Gastroesophageal sphincter (tissue), 4 donors: Measurements from ENCODE around the gene GLCCI1. TPM values are rescaled to one million over a fixed set of nuclear protein-coding genes. Genes with fewer than 3 reads are reported as not detected.

Experiments
- ATAC-seq: fragments of 150-250 bp; one replicate; pipeline ENCODE4 v1.9.1; 2016; ENCODE audit warnings: mild to moderate bottlenecking, moderate library complexity
- H3K27ac ChIP-seq, 4 donors: fragments of 200-600 bp; sonication (generic) in 3 of 4; 1 replicate in 3 of 4; 2 replicates in 1 of 4; pipeline ENCODE4 v1.5.1; 2016 to 2019
- H3K27me3 ChIP-seq: fragments of 200-600 bp; sonication (generic); one replicate; pipeline ENCODE4 v1.5.1; 2019
- H3K36me3 ChIP-seq, 2 donors: fragments of 200-600 bp; sonication (generic); one replicate each; pipeline ENCODE4 v1.5.1; 2019; ENCODE audit warnings: control low read depth in 1 of 2
- H3K4me1 ChIP-seq, 3 donors: fragments of 200-600 bp; sonication (generic); 1 replicate in 2 of 3; 2 replicates in 1 of 3; pipeline ENCODE4 v1.5.1; 2016 to 2019; ENCODE audit warnings: control low read depth in 2 of 3
- H3K4me3 ChIP-seq, 2 donors: fragments of 200-600 bp; sonication (generic); one replicate each; pipeline ENCODE4 v1.5.1; 2019; ENCODE audit warnings: mild to moderate bottlenecking in 1 of 2, moderate library complexity in 1 of 2
- H3K9me3 ChIP-seq, 3 donors: fragments of 200-600 bp; sonication (generic); one replicate each; pipeline ENCODE4 v1.5.1; 2017 to 2019; ENCODE audit warnings: control low read depth in 2 of 3
- CTCF ChIP-seq, 4 experiments: fragments of 200-600 bp in 2 of 4; fragments of 450-650 bp in 2 of 4; sonication (generic) in 1 of 4; IDR thresholded peaks; one replicate each; pipeline ENCODE4 v1.5.1; 2017 to 2019; ENCODE audit warnings: antibody characterized with exemption in 4 of 4, mild to moderate bottlenecking in 2 of 4, moderate library complexity in 2 of 4
- EP300 ChIP-seq: sonication (generic); formaldehyde crosslinking; IDR thresholded peaks from one replicate; pipeline ENCODE4 v1.6.1; 2017; ENCODE audit warnings: antibody characterized with exemption, mild to moderate bottlenecking
- POLR2A ChIP-seq, 2 donors: fragments of 450-650 bp; IDR thresholded peaks; one replicate each; pipeline ENCODE4 v1.6.1; 2017; ENCODE audit warnings: antibody characterized with exemption in 2 of 2, mild to moderate bottlenecking in 2 of 2, moderate library complexity in 1 of 2
- POLR2AphosphoS5 ChIP-seq: sonication (generic); formaldehyde crosslinking; IDR thresholded peaks from one replicate; pipeline ENCODE4 v1.6.1; 2017; ENCODE audit warnings: antibody characterized with exemption
- WGBS, 2 donors: methylation state at CpG; one replicate each; pipeline ENCODE4 v1.1.5; 2018; ENCODE audit warnings: low coverage in 1 of 2; 5-methylcytosine and 5-hydroxymethylcytosine counted together
- total RNA-seq, 4 donors: library from RNA; depleted of rRNA; stranded (reverse); fragments of >200 nt; gene quantifications; one replicate each; pipeline ENCODE4 v1.1.0, GENCODE V29; 2016

The GLCCI1 gene
- total RNA-seq, 4 donors from 2014 or later = 2.8 to 16.7 (median 5.2) TPM

GRCh38 chr7:7946486-7946885, 22.1 kb upstream of the GLCCI1 start:
- Histone ChIP-seq H3K4me3 (no peak overlapping the region), H3K27me3 (no peaks in the 10 kb centered on the region), H3K9me3 (no peaks in the 10 kb centered on the region), H3K27ac (no peak overlapping the region), H3K36me3 (no peaks in the 10 kb centered on the region), H3K4me1 (no peaks in the 10 kb centered on the region)
- 80 to 95% methylated on average over 2 to 3 of the region's 3 CpGs for WGBS, 2 donors
- no peak for TF ChIP-seq CTCF (IDR thresholded peaks at IDR 0.05)
- no peak for TF ChIP-seq EP300
- no peak for TF ChIP-seq POLR2AphosphoS5
- no peak for TF ChIP-seq POLR2A (IDR thresholded peaks at IDR 0.05)
- no peak for ATAC-seq

GRCh38 chr7:7948232-7948631, 20.4 kb upstream of the GLCCI1 start:
- no peaks in the 10 kb centered on the region for H3K27me3 ChIP-seq
- no peaks in the 10 kb centered on the region for H3K4me1 ChIP-seq
- no peak for ATAC-seq
- H3K36me3 ChIP-seq = no peaks in the 10 kb centered on the region
- no peak overlapping the region for H3K4me3 ChIP-seq
- no peak overlapping the region for H3K27ac ChIP-seq
- WGBS, 2 donors = 95 to 100% methylated on average over 2 to 4 of the region's 4 CpGs
- H3K9me3 ChIP-seq = no peaks in the 10 kb centered on the region
- TF ChIP-seq CTCF (IDR thresholded peaks at IDR 0.05) (no peak), POLR2AphosphoS5 (no peak), EP300 (no peak), POLR2A (IDR thresholded peaks at IDR 0.05) (no peak)

GRCh38 chr7:7953806-7954205, 14.8 kb upstream of the GLCCI1 start:
- Histone ChIP-seq H3K27ac (no peak overlapping the region), H3K9me3 (no peaks in the 10 kb centered on the region), H3K36me3 (no peaks in the 10 kb centered on the region), H3K4me1 (no peaks in the 10 kb centered on the region), H3K27me3 (no peaks in the 10 kb centered on the region), H3K4me3 (no peak overlapping the region)
- TF ChIP-seq POLR2A (IDR thresholded peaks at IDR 0.05) (no peak), CTCF (IDR thresholded peaks at IDR 0.05) (no peak)
- no peak for ATAC-seq

GRCh38 chr7:7956531-7957128, 12.0 kb upstream of the GLCCI1 start:
- ATAC-seq = no peak
- Histone ChIP-seq H3K27ac (no peak overlapping the region), H3K27me3 (no peaks in the 10 kb centered on the region), H3K4me3 (no peak overlapping the region), H3K9me3 (no peaks in the 10 kb centered on the region), H3K4me1 (no peaks in the 10 kb centered on the region), H3K36me3 (no peaks in the 10 kb centered on the region)
- 78 to 100% methylated on average over 1 to 3 of the region's 3 CpGs for WGBS, 2 donors
- TF ChIP-seq EP300 = no peak
- no peak for TF ChIP-seq POLR2A (IDR thresholded peaks at IDR 0.05)
- TF ChIP-seq CTCF (IDR thresholded peaks at IDR 0.05) = no peak
- no peak for TF ChIP-seq POLR2AphosphoS5

- Histone ChIP-seq H3K27me3 (no peaks in the 10 kb centered on the region), H3K4me3 (no peak overlapping the region), H3K9me3 (no peaks in the 10 kb centered on the region), H3K27ac (no peak overlapping the region), H3K36me3 (no peaks in the 10 kb centered on the region), H3K4me1 (no peaks in the 10 kb centered on the region)
- 97% methylated on average over 2 of the region's 2 CpGs for WGBS, 2 donors
- TF ChIP-seq POLR2A (IDR thresholded peaks at IDR 0.05) (no peak), CTCF (IDR thresholded peaks at IDR 0.05) (no peak), POLR2AphosphoS5 (no peak), EP300 (no peak)
- no peak for ATAC-seq
These were observed 11.1 kb upstream of the GLCCI1 start for GRCh38 chr7:7957513-7957912.
